ENCODE measurements around the gene PCGF3. TPM values are rescaled to one million over a fixed set of nuclear protein-coding genes. Genes with fewer than 3 reads are reported as not detected.
A peak's percentile ranks its signal among the peaks of the same experiment; 100 is the strongest.

PCGF3 gene
- total and polyA plus RNA-seq, 10 of the 15 experiments (the other 5 are each of a cell fraction or from before 2014, with no cell fraction given), result 2.2 to 43.8 (median 15.9) TPM

- DNase-seq (ENCODE audit: low read depth, low spot score) (no peak), ATAC-seq (no peak), FAIRE-seq (no peak)
- Histone ChIP-seq H3K27ac (ENCODE audit: control insufficient read depth, insufficient read depth) (no peak overlapping the region), H3K4me1 (ENCODE audit: control insufficient read depth, insufficient read depth, low read length) (peaks cover under 1% of the 10 kb centered on the region), H3K36me3 (ENCODE audit: control insufficient read depth in 2 of 2, insufficient read depth in 2 of 2, low read length in 1 of 2) (peaks cover 0 to 2% of the 10 kb centered on the region in 2 experiments; a peak in 1 of 4 replicates), H3K27me3 (replicated peaks in 1 of 2; ENCODE audit: control insufficient read depth in 2 of 2, insufficient read depth in 2 of 2, low read length in 1 of 2) (no peaks in the 10 kb centered on the region), H3K9ac (ENCODE audit: control insufficient read depth, insufficient read depth, low read length) (no peak overlapping the region), H4K20me1 (ENCODE audit: control insufficient read depth, insufficient read depth) (no peaks in the 10 kb centered on the region), H3K4me3 (0 out of 2 replicates have a peak overlapping the region, but pooled peaks have one; percentile 33), H2AFZ (ENCODE audit: control insufficient read depth, low read depth, low read length) (peak overlapping the region; percentile 81; the same call in 1 of the 2 replicates), H3K4me2 (ENCODE audit: control insufficient read depth, insufficient read depth) (peak overlapping the region; percentile 72), H3K79me2 (ENCODE audit: control insufficient read depth, insufficient read depth, low read length) (peaks cover 29% of the 10 kb centered on the region), H3K9me3 (replicated peaks; ENCODE audit: control insufficient read depth, insufficient read depth, low read length) (no peaks in the 10 kb centered on the region; the same call in 2 of the 3 replicates)
- no TSS peak for BruUV-seq (replicated peaks)
- 100% methylated on average over 1 of the region's 1 CpG for WGBS (ENCODE audit: insufficient coverage, insufficient replicate concordance, low lambda C conversion rate, missing lambda C conversion rate)
- in situ Hi-C loops (cut with MboI), result no loop called here
- SMC1A ChIA-PET (ENCODE audit: uncharacterized antibody, unreplicated experiment), result no interaction called here
- intact Hi-C loops (cut with micrococcal nuclease; ENCODE audit: unreplicated experiment), result no loop called here
- POLR2A ChIA-PET, result no interaction called here
- CTCF ChIA-PET, result no interaction called here
- RAD21 ChIA-PET (ENCODE audit: unreplicated experiment), result no interaction called here
- TF ChIP-seq CUX1 (IDR thresholded peaks at IDR 0.05; ENCODE audit: insufficient replicate concordance, low read depth, low read length) (no peak), NR2C2 (IDR thresholded peaks at IDR 0.05; ENCODE audit: borderline replicate concordance, control insufficient read depth, insufficient read length, low read depth) (peak; percentile 8)
Observed at GRCh38 chr4:704971-705277, 708 bp upstream of the PCGF3 start.

Data from GM12878 (cell line).